PC-3 (cell line): Measurements from ENCODE around the gene DNAJC4.

ENCODE experiments used
- CTCF ChIP-seq: fragments of 300-600 bp; sonication (generic); conservative IDR thresholded peaks from 2 replicates; pipeline ENCODE4 v1.5.1; 2017; ENCODE audit warnings: antibody characterized with exemption, low read depth, mild to moderate bottlenecking, low read length
- EZH2 ChIP-seq: fragments of 300-600 bp; sonication (generic); IDR thresholded peaks from one replicate; pipeline ENCODE4 v1.6.1; 2017; ENCODE audit warnings: antibody characterized with exemption, mild to moderate bottlenecking, low read length; ENCODE audit not compliant: unreplicated experiment
- EZH2phosphoT487 ChIP-seq: fragments of 300-600 bp; sonication (generic); IDR thresholded peaks from 2 replicates; pipeline ENCODE4 v1.6.1; 2018; ENCODE audit warnings: mild to moderate bottlenecking, antibody characterized with exemption, low read length, borderline replicate concordance

GRCh38 chr11:64253481-64253880 is 23.1 kb downstream of the DNAJC4 start:
- TF ChIP-seq CTCF (no peak), EZH2 (no peak), EZH2phosphoT487 (no peak)
